HepG2 (cell line): ENCODE measurements around the gene PNKD. TPM values are rescaled to one million over a fixed set of nuclear protein-coding genes. Genes with fewer than 3 reads are reported as not detected.
A peak's percentile ranks its signal among the peaks of the same experiment; 100 is the strongest.

ENCODE experiments used
- CHD4 ChIP-seq: fragments of 200-600 bp; sonication (generic); IDR thresholded peaks from 2 replicates; pipeline ENCODE4 v1.7.0; 2017; ENCODE audit warnings: mild to moderate bottlenecking, low read length, borderline replicate concordance
- EHMT2 ChIP-seq: fragments of 200-600 bp; sonication (generic); IDR thresholded peaks from 2 replicates; pipeline ENCODE4 v1.7.0; 2017; ENCODE audit warnings: antibody characterized with exemption, low read depth, low read length, borderline replicate concordance
- GFI1 ChIP-seq: sonication (generic); formaldehyde crosslinking; IDR thresholded peaks from 2 replicates; pipeline ENCODE4 v1.5.0; 2020; ENCODE audit warnings: missing genetic modification reagents, mild to moderate bottlenecking, borderline replicate concordance
- ISX ChIP-seq: sonication (generic); formaldehyde crosslinking; conservative IDR thresholded peaks from 2 replicates; pipeline ENCODE4 v1.5.0; 2020; ENCODE audit warnings: missing genetic modification reagents
- MAX ChIP-seq: IDR thresholded peaks from 2 replicates; pipeline ENCODE4 v1.6.1; 2012; ENCODE audit warnings: inconsistent platforms
- PAX8 ChIP-seq: sonication (generic); formaldehyde crosslinking; IDR thresholded peaks from 2 replicates; pipeline ENCODE4 v1.8.0; 2022; ENCODE audit warnings: mild to moderate bottlenecking, missing genetic modification reagents, borderline replicate concordance
- RORA ChIP-seq: sonication (generic); formaldehyde crosslinking; IDR thresholded peaks from 2 replicates; pipeline ENCODE4 v1.5.0; 2020; ENCODE audit warnings: mild to moderate bottlenecking, missing genetic modification reagents, moderate library complexity
- ZSCAN25 ChIP-seq: sonication (generic); formaldehyde crosslinking; IDR thresholded peaks from 2 replicates; pipeline ENCODE4 v1.8.0; 2022; ENCODE audit warnings: mild to moderate bottlenecking, missing genetic modification reagents
- polyA plus RNA-seq, 8 experiments: library from polyadenylated mRNA; depleted of rRNA in 3 of 8; stranded (reverse) in 7 of 8; unstranded in 1 of 8; fragments of >200 nt; fragmentation: Illumina TruSeq in 4 of 8; extraction: Trizol in 4 of 8; gene quantifications; 2 replicates each; pipeline versions ENCODE4 v1.2.1 to v1.2.3, GENCODE V29; 2011 to 2016; ENCODE audit warnings: low read depth in 4 of 8, missing spikeins in 1 of 8, mixed read lengths in 1 of 8; ENCODE audit not compliant: insufficient read depth in 1 of 8
- total RNA-seq, 5 experiments: library from RNA; depleted of rRNA; stranded (reverse); fragments of >200 nt; fragmentation: Illumina TruSeq; extraction: Trizol; gene quantifications; 2 replicates each; pipeline ENCODE4 v1.2.3, GENCODE V29; 2016; ENCODE audit warnings: low read depth in 1 of 5
- TF ChIP-seq, protein P1 (sequence below): sonication (generic); formaldehyde crosslinking; IDR thresholded peaks from 2 replicates; pipeline ENCODE4 v1.5.0; 2020; ENCODE audit warnings: mild to moderate bottlenecking, missing genetic modification reagents
- TF ChIP-seq, protein P2 (sequence below), 2 experiments: fragments of 450-650 bp in 1 of 2; sonication (generic) in 1 of 2; formaldehyde crosslinking in 1 of 2; IDR thresholded peaks; 2 replicates each; pipeline versions ENCODE4 v1.6.1 to v1.8.0; 2016 to 2022; ENCODE audit warnings: antibody characterized with exemption in 1 of 2, mild to moderate bottlenecking in 1 of 2, missing genetic modification reagents in 1 of 2
- TF ChIP-seq, protein P3 (sequence below): sonication (generic); formaldehyde crosslinking; IDR thresholded peaks from 2 replicates; pipeline ENCODE4 v1.4.0; 2020; ENCODE audit warnings: mild to moderate bottlenecking, missing genetic modification reagents

PNKD gene
- total and polyA plus RNA-seq, 2 of the 13 experiments (the other 11 are each of a cell fraction or from before 2014, with no cell fraction given) = 55.9 to 80.4 TPM

DNA sequence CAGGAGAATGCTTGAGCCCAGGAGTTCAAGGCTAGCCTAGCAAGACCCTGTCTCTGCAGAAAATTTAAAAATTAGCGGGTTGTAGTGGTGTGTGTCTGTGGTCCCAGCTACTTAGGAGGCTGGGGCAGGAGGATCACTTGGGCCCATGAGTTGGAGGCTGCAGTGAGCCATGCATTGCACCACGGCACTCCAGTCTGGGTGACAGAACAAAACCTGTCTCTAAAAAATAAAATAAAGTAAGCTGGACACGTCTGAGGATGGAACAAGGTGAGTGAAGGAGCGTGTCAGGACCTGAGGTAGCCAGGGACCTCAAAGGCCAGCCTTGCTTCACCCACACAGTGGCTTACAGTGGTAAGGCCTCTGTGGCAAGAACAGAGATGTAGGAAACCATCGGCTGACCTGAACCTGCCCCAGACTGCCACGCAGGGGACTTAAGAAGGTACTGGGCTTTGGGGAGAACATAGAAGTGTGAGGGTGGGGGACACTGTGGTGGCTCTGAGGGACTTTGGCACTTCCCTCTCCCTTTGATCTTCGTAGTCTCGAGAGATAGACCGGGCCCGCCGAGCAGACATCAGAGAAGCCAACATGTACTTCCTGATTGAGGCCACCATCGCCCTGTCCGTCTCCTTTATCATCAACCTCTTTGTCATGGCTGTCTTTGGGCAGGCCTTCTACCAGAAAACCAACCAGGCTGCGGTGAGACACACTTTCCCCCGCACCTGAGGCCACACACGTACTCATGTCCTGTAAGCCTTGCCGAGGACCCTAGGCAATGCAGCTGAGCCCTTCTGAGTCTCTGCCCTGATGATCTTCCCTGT, 119.2 kb downstream of the PNKD start (continued):
- TF ChIP-seq, protein P1, sequence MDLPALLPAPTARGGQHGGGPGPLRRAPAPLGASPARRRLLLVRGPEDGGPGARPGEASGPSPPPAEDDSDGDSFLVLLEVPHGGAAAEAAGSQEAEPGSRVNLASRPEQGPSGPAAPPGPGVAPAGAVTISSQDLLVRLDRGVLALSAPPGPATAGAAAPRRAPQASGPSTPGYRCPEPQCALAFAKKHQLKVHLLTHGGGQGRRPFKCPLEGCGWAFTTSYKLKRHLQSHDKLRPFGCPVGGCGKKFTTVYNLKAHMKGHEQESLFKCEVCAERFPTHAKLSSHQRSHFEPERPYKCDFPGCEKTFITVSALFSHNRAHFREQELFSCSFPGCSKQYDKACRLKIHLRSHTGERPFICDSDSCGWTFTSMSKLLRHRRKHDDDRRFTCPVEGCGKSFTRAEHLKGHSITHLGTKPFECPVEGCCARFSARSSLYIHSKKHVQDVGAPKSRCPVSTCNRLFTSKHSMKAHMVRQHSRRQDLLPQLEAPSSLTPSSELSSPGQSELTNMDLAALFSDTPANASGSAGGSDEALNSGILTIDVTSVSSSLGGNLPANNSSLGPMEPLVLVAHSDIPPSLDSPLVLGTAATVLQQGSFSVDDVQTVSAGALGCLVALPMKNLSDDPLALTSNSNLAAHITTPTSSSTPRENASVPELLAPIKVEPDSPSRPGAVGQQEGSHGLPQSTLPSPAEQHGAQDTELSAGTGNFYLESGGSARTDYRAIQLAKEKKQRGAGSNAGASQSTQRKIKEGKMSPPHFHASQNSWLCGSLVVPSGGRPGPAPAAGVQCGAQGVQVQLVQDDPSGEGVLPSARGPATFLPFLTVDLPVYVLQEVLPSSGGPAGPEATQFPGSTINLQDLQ = 0 out of 2 replicates have a peak, but pooled peaks have one; percentile 51
- TF ChIP-seq ZSCAN25 (no peak), MAX (peak; percentile 64), EHMT2 (no peak), GFI1 (CRISPR knock-in tag) (no peak), RORA (no peak), CHD4 (no peak), PAX8 (CRISPR knock-in tag) (no peak), ISX (CRISPR knock-in tag) (no peak)
- TF ChIP-seq, protein P2, sequence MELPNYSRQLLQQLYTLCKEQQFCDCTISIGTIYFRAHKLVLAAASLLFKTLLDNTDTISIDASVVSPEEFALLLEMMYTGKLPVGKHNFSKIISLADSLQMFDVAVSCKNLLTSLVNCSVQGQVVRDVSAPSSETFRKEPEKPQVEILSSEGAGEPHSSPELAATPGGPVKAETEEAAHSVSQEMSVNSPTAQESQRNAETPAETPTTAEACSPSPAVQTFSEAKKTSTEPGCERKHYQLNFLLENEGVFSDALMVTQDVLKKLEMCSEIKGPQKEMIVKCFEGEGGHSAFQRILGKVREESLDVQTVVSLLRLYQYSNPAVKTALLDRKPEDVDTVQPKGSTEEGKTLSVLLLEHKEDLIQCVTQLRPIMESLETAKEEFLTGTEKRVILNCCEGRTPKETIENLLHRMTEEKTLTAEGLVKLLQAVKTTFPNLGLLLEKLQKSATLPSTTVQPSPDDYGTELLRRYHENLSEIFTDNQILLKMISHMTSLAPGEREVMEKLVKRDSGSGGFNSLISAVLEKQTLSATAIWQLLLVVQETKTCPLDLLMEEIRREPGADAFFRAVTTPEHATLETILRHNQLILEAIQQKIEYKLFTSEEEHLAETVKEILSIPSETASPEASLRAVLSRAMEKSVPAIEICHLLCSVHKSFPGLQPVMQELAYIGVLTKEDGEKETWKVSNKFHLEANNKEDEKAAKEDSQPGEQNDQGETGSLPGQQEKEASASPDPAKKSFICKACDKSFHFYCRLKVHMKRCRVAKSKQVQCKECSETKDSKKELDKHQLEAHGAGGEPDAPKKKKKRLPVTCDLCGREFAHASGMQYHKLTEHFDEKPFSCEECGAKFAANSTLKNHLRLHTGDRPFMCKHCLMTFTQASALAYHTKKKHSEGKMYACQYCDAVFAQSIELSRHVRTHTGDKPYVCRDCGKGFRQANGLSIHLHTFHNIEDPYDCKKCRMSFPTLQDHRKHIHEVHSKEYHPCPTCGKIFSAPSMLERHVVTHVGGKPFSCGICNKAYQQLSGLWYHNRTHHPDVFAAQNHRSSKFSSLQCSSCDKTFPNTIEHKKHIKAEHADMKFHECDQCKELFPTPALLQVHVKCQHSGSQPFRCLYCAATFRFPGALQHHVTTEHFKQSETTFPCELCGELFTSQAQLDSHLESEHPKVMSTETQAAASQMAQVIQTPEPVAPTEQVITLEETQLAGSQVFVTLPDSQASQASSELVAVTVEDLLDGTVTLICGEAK (IDR thresholded peaks at IDR 0.05) = no peak
- TF ChIP-seq, protein P2 (CRISPR knock-in tag; IDR thresholded peaks at IDR 0.05) = 0 out of 2 replicates have a peak, but pooled peaks have one; percentile 21
- TF ChIP-seq, protein P3, sequence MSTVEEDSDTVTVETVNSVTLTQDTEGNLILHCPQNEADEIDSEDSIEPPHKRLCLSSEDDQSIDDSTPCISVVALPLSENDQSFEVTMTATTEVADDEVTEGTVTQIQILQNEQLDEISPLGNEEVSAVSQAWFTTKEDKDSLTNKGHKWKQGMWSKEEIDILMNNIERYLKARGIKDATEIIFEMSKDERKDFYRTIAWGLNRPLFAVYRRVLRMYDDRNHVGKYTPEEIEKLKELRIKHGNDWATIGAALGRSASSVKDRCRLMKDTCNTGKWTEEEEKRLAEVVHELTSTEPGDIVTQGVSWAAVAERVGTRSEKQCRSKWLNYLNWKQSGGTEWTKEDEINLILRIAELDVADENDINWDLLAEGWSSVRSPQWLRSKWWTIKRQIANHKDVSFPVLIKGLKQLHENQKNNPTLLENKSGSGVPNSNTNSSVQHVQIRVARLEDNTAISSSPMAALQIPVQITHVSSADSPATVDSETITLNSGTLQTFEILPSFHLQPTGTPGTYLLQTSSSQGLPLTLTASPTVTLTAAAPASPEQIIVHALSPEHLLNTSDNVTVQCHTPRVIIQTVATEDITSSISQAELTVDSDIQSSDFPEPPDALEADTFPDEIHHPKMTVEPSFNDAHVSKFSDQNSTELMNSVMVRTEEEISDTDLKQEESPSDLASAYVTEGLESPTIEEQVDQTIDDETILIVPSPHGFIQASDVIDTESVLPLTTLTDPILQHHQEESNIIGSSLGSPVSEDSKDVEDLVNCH (CRISPR knock-in tag) = no peak
